DMS 273 treated with DMSO at 0.1 percent for 48 hours (cell line): ENCODE measurements around the gene DEAF1.

Experiments used
- DNase-seq: peaks from one replicate; lab custom pipeline; 2025; lab: John Stamatoyannopoulos, UW

Gene DEAF1

GRCh38 chr11:721741-722345 lies 26.8 kb upstream of the DEAF1 start:
- no peak for DNase-seq

GRCh38 chr11:721247-721740 lies 26.3 kb upstream of the DEAF1 start:
- DNase-seq: no peak

- no peak for DNase-seq
Measured at GRCh38 chr11:720642-721246, 25.7 kb upstream of the DEAF1 start.

- DNase-seq: no peak
Measured at GRCh38 chr11:720017-720641, 25.1 kb upstream of the DEAF1 start.

GRCh38 chr11:719214-720016 lies 24.4 kb upstream of the DEAF1 start:
- no peak for DNase-seq

- DNase-seq: no peak
Measured at GRCh38 chr11:714436-714835, 19.4 kb upstream of the DEAF1 start.

GRCh38 chr11:709109-709997 lies 14.3 kb upstream of the DEAF1 start:
- no peak for DNase-seq

GRCh38 chr11:708511-708910 lies 13.5 kb upstream of the DEAF1 start:
- no peak for DNase-seq

- no peak for DNase-seq
Measured at GRCh38 chr11:707817-708420, 12.9 kb upstream of the DEAF1 start.

- no peak for DNase-seq
Measured at GRCh38 chr11:706957-707816, 12.2 kb upstream of the DEAF1 start.

- no peak for DNase-seq
Measured at GRCh38 chr11:706439-706956, 11.5 kb upstream of the DEAF1 start.

- DNase-seq: no peak
Measured at GRCh38 chr11:705646-706438, 10.8 kb upstream of the DEAF1 start, which contains the start of gene EPS8L2. EPS8L2 (plus strand) TSS chr11:706231; CDS start chr11:709408, 3,177 bp downstream.

GRCh38 chr11:704781-705645 lies 10.0 kb upstream of the DEAF1 start:
- no peak for DNase-seq

- DNase-seq: no peak
Measured at GRCh38 chr11:704228-704674, 9.2 kb upstream of the DEAF1 start.

- no peak for DNase-seq
Measured at GRCh38 chr11:703506-703905, 8.5 kb upstream of the DEAF1 start.

GRCh38 chr11:702462-703461 lies 7.7 kb upstream of the DEAF1 start:
- DNase-seq: no peak
